ENCODE results near the gene HPX.

Gene HPX

DNA sequence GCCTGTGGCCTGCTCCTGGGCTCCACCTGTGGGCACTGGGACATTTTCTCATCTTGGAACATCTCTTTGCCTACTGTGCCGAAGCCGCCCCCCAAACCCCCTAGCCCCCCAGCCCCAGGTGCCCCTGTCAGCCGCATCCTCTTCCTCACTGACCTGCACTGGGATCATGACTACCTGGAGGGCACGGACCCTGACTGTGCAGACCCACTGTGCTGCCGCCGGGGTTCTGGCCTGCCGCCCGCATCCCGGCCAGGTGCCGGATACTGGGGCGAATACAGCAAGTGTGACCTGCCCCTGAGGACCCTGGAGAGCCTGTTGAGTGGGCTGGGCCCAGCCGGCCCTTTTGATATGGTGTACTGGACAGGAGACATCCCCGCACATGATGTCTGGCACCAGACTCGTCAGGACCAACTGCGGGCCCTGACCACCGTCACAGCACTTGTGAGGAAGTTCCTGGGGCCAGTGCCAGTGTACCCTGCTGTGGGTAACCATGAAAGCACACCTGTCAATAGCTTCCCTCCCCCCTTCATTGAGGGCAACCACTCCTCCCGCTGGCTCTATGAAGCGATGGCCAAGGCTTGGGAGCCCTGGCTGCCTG is 49.2 kb downstream of the HPX start:
- DNase-seq (ENCODE audit: low read depth in 3 of 3, low spot score in 1 of 3): no peak

DNA sequence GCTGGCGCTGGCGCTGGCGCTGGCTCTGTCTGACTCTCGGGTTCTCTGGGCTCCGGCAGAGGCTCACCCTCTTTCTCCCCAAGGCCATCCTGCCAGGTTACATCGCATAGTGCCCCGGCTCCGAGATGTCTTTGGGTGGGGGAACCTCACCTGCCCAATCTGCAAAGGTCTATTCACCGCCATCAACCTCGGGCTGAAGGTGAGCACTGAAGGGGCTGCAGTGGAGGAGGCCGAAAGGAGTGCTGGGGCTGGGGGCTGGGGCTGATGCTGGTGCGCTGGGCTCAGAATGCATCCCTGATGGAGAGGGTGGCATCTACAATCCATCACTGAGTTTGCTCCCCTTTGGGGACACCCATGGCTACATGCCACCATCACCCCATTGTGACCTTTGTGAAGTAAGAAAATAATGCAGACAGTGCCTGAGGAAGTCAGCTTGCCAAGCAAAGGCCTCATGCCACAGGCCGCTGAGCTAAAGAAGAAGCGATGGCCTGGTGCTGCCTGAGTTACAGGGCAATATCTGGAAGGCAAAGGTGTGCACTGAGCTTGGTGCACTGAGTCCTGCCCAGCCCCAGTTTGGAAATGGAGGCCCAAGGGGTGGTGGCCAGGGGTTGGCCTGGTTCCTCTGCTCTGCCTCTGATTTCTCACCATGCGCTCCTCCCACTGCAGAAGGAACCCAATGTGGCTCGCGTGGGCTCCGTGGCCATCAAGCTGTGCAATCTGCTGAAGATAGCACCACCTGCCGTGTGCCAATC is 49.9 kb downstream of the HPX start:
- DNase-seq (ENCODE audit: low read depth in 3 of 3, low spot score in 1 of 3): no peak

DNA sequence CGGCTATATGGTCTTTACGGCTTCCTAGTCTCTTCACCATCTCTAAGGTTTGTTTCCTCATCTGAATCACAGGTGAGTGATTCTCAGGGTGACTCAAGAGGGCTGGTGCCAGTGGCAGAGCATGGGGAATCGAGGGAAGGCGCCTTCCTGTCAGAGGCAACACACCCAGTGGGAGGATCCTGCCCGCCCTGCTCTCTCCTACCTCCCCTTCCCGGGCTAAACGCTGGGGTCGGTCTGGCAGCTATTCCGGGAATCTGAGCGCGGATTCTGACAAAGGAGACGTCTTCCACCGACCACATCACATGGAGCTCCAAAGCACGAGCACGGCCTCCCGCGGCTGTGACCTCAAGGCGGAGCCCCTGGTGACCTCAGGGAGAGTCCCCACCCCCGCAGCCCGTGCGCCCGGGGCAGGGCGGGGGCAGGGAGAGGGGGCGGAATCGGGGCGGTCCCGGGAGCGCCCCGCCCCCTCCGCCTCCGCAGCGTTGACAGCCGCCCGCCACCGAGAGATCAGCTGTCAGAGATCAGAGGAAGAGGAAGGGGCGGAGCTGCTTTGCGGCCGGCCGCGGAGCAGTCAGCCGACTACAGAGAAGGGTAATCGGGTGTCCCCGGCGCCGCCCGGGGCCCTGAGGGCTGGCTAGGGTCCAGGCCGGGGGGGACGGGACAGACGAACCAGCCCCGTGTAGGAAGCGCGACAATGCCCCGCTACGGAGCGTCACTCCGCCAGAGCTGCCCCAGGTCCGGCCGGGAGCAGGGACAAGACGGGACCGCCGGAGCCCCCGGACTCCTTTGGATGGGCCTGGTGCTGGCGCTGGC is 50.7 kb downstream of the HPX start, which contains the start of gene SMPD1:
Gene SMPD1 (plus strand): TSS at position 570 of the 813 bp plus-strand sequence. CDS start 125 bp downstream, at position 695.
- DNase-seq (ENCODE audit: low read depth in 3 of 3, low spot score in 1 of 3): peak; percentile 78 to 92 (median 92)

- no peak for DNase-seq (ENCODE audit: low read depth in 3 of 3, low spot score in 1 of 3)
Measured at GRCh38 chr11:6388748-6389147, 52.0 kb downstream of the HPX start.

DNA sequence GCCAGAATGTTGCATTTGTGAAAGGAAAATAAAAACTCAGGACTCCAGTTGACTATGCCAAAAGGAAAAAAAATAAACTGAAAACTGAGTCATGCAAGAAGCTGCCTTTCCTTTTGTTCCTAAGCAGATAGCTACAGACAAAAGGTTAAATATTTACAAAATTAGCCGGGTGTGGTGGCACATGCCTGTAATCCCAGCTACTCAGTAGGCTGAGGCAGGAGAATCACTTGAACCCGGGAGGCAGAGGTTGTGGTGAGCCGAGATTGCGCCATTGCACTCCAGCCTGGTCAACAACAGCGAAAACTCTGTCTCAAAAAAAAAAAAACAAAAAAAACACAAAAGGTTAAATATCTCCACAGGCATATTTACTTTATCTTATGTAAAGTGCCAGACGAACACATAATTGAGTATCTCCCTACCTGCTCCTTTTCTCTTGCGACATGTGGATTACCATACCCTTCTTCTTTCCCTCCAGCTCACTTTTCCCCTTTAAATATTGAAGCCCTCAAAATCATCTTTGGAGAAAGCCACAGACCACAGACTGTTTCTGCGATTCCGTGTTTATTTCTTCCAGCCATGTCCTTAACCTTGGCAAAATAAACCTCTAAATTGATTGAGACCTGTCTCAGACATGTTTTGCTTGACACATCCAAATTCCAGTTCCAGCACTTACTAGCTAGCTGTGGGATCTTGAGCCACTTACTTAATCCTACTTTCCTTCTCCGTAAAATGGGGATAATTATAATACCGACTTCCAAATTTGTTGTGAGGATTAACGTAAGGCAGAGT is 52.8 kb downstream of the HPX start:
- DNase-seq (ENCODE audit: low read depth in 3 of 3, low spot score in 1 of 3): no peak

DNA sequence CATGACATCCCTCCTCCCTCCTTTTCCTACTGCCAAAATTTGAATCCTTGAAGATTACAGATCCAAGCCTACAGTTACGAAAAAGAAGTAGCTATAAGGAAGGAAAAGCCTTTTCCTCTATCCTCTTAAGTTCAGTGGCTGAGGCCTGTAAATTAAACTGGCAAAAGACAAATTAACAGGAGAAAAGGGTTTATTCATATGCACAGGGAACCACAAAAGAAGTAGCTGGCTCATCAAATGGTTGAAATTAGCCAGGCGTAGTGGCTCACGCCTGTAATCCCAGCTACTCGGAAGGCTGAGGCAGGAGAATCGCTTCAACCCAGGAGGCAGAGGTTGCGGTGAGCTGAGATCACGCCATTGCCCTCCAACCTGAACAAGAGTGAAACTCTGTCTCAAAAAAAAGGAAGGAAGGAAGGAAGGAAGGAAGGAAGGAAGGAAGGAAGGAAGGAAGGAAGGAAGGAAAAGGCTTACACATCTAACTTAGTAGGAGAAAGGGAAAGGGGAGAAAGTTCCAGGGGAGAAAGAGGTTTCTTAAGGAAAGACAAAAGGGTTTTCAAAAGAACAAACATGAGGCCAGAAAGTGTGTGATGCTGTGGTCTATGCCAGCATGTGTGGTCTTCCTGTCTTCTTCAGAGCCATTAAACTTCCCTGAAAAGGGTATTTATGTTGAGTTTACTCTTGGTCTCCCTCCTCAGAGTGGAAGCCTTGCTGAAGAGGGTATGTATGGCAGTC is 55.6 kb downstream of the HPX start:
- no peak for DNase-seq (ENCODE audit: low read depth in 3 of 3, low spot score in 1 of 3)
